Osteocyte (in vitro differentiated cells): Measurements from ENCODE around the gene TIPIN. TPM values are rescaled to one million over a fixed set of nuclear protein-coding genes. Genes with fewer than 3 reads are reported as not detected.

ENCODE experiments used
- DNase-seq: peaks from one replicate; pipeline ENCODE4 v3.0.0; 2021; ENCODE audit warnings: mixed read lengths; ENCODE audit not compliant: unreplicated experiment; ENCODE audit errors: extremely low spot score
- H3K27ac Mint-ChIP-seq: one replicate; pipeline ENCODE4 v1.8.0; 2021; ENCODE audit warnings: mild to moderate bottlenecking, mixed read lengths; ENCODE audit not compliant: unreplicated experiment
- H3K27me3 Mint-ChIP-seq: one replicate; pipeline ENCODE4 v1.8.0; 2021; ENCODE audit warnings: mixed read lengths; ENCODE audit not compliant: unreplicated experiment
- H3K36me3 Mint-ChIP-seq: one replicate; pipeline ENCODE4 v1.8.0; 2021; ENCODE audit warnings: mixed read lengths; ENCODE audit not compliant: unreplicated experiment
- H3K4me1 Mint-ChIP-seq: one replicate; pipeline ENCODE4 v1.8.0; 2021; ENCODE audit warnings: mixed read lengths; ENCODE audit not compliant: unreplicated experiment
- H3K4me3 Mint-ChIP-seq: one replicate; pipeline ENCODE4 v1.8.0; 2021; ENCODE audit warnings: mild to moderate bottlenecking, moderate library complexity, mixed read lengths; ENCODE audit not compliant: unreplicated experiment
- H3K9me3 Mint-ChIP-seq: one replicate; pipeline ENCODE4 v1.8.0; 2021; ENCODE audit warnings: mixed read lengths; ENCODE audit not compliant: unreplicated experiment
- total RNA-seq: library from RNA; stranded (reverse); gene quantifications from 2 replicates; pipeline ENCODE4 v1.2.1, GENCODE V29; 2021
- TF ChIP-seq, protein P1 (sequence below): fragments of 200-600 bp; sonication (generic); IDR thresholded peaks from 2 replicates; pipeline ENCODE4 v1.5.0; 2021; ENCODE audit warnings: antibody characterized with exemption, mild to moderate bottlenecking, moderate library complexity

Gene TIPIN
- total RNA-seq, 1 donor from 2014 or later: 8.0 TPM

DNA sequence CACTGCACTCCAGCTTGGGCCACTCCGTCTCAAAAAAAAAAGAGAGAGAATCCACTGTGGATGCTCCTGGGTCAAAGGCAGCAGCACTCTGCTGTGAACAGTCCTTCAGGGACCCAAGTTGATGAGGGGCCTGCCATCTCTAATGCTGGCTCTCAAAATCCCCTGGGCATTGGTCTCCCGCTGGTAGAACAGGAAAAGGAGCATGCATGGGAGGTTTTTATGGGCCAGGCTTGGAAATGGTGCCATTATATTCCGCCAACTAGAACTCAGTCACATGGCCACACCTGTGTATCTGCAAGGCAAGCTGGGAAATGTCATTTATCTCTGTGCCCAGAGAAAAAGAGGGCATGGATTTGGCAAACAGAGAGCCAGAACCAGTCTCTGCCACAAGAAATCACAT lies 66.5 kb downstream of the TIPIN start:
- Mint-ChIP-seq H3K9me3 (no peaks in the 10 kb centered on the region), H3K4me1 (peaks cover 23% of the 10 kb centered on the region), H3K4me3 (no peak overlapping the region), H3K27ac (no peak overlapping the region), H3K27me3 (no peaks in the 10 kb centered on the region), H3K36me3 (no peaks in the 10 kb centered on the region)
- DNase-seq: no peak
- TF ChIP-seq, protein P1, sequence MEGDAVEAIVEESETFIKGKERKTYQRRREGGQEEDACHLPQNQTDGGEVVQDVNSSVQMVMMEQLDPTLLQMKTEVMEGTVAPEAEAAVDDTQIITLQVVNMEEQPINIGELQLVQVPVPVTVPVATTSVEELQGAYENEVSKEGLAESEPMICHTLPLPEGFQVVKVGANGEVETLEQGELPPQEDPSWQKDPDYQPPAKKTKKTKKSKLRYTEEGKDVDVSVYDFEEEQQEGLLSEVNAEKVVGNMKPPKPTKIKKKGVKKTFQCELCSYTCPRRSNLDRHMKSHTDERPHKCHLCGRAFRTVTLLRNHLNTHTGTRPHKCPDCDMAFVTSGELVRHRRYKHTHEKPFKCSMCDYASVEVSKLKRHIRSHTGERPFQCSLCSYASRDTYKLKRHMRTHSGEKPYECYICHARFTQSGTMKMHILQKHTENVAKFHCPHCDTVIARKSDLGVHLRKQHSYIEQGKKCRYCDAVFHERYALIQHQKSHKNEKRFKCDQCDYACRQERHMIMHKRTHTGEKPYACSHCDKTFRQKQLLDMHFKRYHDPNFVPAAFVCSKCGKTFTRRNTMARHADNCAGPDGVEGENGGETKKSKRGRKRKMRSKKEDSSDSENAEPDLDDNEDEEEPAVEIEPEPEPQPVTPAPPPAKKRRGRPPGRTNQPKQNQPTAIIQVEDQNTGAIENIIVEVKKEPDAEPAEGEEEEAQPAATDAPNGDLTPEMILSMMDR: no peak

DNA sequence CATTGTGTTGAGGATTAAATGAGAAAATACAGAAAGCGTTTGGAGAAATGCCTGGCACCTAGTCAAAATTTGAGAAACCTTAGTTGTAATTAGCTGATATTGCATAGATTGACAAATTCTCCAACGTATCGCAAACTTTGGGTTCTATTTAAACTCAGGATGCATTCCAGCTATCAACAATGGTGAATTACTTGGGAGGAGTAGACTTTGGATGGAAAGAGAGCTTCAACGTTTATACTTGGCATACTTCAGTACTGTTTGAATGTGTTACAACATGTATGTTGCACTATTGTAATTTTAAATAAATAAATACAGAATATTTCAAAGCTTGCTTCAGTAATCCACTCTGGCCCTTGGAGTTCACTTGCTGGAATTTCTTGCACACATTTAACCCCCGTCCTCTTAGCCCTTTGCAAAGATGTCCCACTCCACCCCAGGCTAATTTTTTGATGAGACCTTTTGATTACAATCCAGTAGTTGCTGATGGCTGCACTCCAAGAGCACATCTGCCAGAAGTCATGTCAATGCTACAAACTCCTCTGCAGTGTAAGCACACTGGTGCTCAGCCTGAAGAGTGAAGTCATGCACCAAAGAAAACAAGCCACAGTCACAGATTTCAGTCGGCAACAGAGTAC lies 67.8 kb downstream of the TIPIN start:
- Mint-ChIP-seq H3K27ac (no peak overlapping the region), H3K36me3 (no peaks in the 10 kb centered on the region), H3K9me3 (no peaks in the 10 kb centered on the region), H3K4me1 (peaks cover 13% of the 10 kb centered on the region), H3K4me3 (no peak overlapping the region), H3K27me3 (no peaks in the 10 kb centered on the region)
- DNase-seq: no peak
- TF ChIP-seq, protein P1: no peak

DNA sequence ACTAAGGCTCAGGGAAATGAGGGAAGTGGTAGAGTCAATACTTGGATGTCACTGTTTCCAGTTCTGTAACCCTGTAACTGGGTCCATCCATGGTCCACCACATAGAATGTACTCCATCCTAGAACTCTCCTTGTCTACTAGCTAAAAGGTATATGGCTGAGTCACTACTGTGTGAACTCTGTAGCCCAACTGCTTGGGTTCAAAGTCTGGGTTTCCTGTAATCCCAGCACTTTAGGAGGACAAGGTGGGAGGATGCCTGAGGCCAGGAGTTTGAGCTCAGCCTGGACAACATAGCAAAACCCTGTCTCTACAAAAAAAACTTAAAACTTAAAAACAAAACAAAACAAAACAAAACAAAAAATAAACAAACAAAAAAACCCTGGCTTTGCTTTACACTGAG lies 68.4 kb downstream of the TIPIN start:
- H3K9me3 Mint-ChIP-seq: no peaks in the 10 kb centered on the region
- TF ChIP-seq, protein P1: no peak
- no peak overlapping the region for H3K4me3 Mint-ChIP-seq
- H3K4me1 Mint-ChIP-seq: peaks cover 13% of the 10 kb centered on the region
- no peak for DNase-seq
- peaks cover 1% of the 10 kb centered on the region for H3K27me3 Mint-ChIP-seq
- no peak overlapping the region for H3K27ac Mint-ChIP-seq
- no peaks in the 10 kb centered on the region for H3K36me3 Mint-ChIP-seq

DNA sequence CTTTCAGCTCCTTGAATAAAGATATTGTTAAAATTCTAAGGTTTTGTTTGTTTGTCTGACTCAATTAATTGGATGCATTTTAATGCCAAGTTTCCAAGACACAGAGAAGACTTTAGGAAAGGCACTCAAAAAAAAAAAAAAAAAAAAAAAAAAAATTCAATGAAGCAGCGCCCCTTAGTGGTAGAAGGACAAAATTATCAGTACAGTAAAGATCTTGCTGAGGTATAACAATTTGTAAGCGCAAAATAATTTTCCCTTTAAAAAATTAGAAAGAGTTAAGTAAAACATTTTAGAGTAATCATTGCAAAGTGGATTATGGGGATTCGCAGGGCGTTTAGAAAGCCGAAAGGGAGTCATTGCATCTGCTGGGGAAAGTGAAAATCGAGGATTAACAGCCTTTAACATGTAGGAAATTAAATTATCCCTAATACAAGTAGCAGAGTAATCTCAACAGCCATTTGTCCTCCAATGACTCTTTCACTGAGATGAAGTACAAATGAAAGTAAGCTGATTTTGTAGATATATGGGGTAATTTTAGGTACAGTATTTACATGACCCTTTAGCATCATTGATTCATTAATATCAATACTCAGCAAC lies 68.9 kb downstream of the TIPIN start:
- Mint-ChIP-seq H3K27ac (no peak overlapping the region), H3K9me3 (no peaks in the 10 kb centered on the region), H3K4me3 (no peak overlapping the region), H3K36me3 (no peaks in the 10 kb centered on the region), H3K4me1 (peaks cover 9% of the 10 kb centered on the region), H3K27me3 (peaks cover 5% of the 10 kb centered on the region)
- TF ChIP-seq, protein P1: peak; percentile 64
- no peak for DNase-seq

Other genes starting within 250 kb of the TIPIN start
- 0.26 TPM in 1 of 2 replicates, not detected in the other for gene MEGF11, start 102.9 kb downstream of the TIPIN start, total RNA-seq
- gene DIS3L, start 63.1 kb downstream of the TIPIN start, total RNA-seq: 24.7 and 28.3 TPM in 2 replicates
- gene MAP2K1, start 30.2 kb upstream of the TIPIN start, total RNA-seq: 49.3 and 50.7 TPM in 2 replicates
- 20.8 and 24.8 TPM in 2 replicates for gene SNAPC5, start 141.1 kb upstream of the TIPIN start, total RNA-seq
- 2,560 and 2,646 TPM in 2 replicates for gene RPL4, start 148.2 kb upstream of the TIPIN start, total RNA-seq
- 13.7 and 13.8 TPM in 2 replicates for gene ZWILCH, start 148.6 kb upstream of the TIPIN start, total RNA-seq
- gene LCTL, start 209.3 kb upstream of the TIPIN start, total RNA-seq: not detected in 2 replicates